Astrocyte of the cerebellum (primary cell): ENCODE measurements around the gene L3MBTL4.

Experiments used
- DNase-seq: peaks from one replicate; pipeline ENCODE4 v3.0.0-alpha.2; 2011; ENCODE audit warnings: low read depth
- H3K4me3 ChIP-seq: 2 replicates; pipeline ENCODE4 v1.5.1; 2011; ENCODE audit warnings: mild to moderate bottlenecking, low read depth, low read length, moderate library complexity
- CTCF ChIP-seq: IDR thresholded peaks from 2 replicates; pipeline ENCODE4 v1.5.1; 2012; ENCODE audit warnings: low read length, low read depth, moderate library complexity, mild to moderate bottlenecking; ENCODE audit errors: missing control alignments
- in situ Hi-C: cut with HindIII; loops from 2 replicates; pipeline ENCODE4 v1.10.0; 2017; ENCODE audit warnings: low sequenced_read_pairs

L3MBTL4 gene

DNA sequence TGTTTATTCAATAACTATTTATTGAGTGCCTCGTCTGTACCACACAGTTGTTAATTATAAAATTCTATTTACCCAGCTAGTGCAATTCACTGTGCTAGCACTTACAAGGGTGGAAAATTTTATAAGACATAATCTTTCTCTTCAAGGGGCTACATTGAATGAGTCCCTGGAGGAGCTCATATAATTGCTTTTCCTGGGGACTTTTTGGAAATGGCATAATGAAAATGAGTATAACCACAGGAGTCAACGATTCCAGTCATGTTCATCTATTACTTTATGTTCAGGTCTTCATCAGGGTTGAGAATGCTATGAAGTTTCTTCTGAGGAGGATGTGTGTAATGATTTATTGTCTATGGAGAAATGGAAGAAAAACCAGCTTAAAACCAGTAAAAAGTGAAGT lies 466.5 kb downstream of the L3MBTL4 start:
- no peak for TF ChIP-seq CTCF
- no peak for DNase-seq
- in situ Hi-C loops = no loop called here
- H3K4me3 ChIP-seq = no peak overlapping the region

DNA sequence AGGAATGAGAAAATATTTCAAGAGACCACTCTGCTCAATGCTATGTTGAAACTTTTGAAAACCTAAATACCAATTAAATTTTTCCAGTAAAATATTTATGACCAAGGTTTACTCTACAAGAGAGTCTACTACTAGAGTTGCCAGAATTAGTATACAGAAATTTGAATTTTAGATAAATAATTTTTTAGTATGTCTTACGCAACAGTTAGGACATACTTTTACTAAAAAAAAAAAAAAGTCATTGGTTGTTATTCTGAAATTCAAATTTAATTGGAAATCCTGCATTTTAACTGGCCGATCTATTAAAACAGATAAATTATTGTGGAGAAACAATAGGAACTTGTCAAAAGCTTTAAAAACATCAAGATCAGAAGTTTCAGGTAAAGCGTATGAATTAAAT lies 470.3 kb downstream of the L3MBTL4 start:
- no peak for DNase-seq
- in situ Hi-C loops = no loop called here
- no peak for TF ChIP-seq CTCF
- no peak overlapping the region for H3K4me3 ChIP-seq

GRCh38 chr18:5943514-5943913 lies 471.2 kb downstream of the L3MBTL4 start:
- no peak overlapping the region for H3K4me3 ChIP-seq
- DNase-seq = no peak
- no peak for TF ChIP-seq CTCF
- in situ Hi-C loops = no loop called here

GRCh38 chr18:5942591-5942990 lies 472.1 kb downstream of the L3MBTL4 start:
- no peak for DNase-seq
- no peak overlapping the region for H3K4me3 ChIP-seq
- no peak for TF ChIP-seq CTCF
- in situ Hi-C loops = no loop called here

DNA sequence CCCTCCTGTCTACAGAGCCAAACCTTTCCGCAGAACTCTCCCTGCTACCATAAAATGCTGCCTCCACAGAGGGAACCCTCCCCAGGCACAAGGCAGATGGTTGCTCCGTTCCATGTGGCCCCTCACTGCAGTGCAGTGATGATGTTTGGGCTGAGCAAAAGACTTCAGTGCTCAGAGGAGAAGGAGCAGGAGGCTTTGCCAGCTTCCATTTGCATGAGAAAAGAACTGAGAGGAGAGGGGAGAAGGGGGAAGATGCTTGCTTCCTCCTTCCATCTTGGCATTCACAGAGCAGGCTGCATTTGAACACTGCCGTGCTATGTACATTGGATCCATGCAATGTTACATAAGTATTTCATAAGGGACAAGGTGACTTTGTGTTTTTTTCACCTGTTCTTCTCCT lies 472.8 kb downstream of the L3MBTL4 start:
- in situ Hi-C loops = no loop called here
- no peak for TF ChIP-seq CTCF
- H3K4me3 ChIP-seq = no peak overlapping the region
- no peak for DNase-seq

GRCh38 chr18:5939801-5940667 lies 474.7 kb downstream of the L3MBTL4 start:
- in situ Hi-C loops = no loop called here
- no peak for TF ChIP-seq CTCF
- no peak overlapping the region for H3K4me3 ChIP-seq
- DNase-seq = no peak
